ENCODE data around the gene FBXW11.

DNA sequence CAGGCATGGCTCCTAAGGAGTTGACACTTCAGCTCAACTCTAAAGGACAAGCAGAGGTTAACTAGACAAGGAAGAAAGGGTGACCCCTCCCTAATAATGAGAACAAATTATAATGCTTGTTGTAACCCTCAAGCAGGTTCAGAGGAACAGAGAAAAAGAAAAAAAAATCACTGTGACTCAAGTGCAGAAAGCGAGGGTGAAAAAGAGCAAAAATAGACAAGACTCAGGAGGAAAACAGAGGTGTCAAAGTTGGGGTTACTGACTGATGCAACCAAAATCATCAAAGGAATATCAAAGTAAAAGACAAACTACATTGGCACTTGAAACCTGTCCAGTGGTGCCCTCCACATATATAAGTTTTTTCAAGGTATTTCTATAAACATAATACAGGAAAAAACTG is 28.4 kb downstream of the FBXW11 start:
- TF ChIP-seq POLR2A (IDR thresholded peaks at IDR 0.05) = no peak
- TF ChIP-seq, protein P1, sequence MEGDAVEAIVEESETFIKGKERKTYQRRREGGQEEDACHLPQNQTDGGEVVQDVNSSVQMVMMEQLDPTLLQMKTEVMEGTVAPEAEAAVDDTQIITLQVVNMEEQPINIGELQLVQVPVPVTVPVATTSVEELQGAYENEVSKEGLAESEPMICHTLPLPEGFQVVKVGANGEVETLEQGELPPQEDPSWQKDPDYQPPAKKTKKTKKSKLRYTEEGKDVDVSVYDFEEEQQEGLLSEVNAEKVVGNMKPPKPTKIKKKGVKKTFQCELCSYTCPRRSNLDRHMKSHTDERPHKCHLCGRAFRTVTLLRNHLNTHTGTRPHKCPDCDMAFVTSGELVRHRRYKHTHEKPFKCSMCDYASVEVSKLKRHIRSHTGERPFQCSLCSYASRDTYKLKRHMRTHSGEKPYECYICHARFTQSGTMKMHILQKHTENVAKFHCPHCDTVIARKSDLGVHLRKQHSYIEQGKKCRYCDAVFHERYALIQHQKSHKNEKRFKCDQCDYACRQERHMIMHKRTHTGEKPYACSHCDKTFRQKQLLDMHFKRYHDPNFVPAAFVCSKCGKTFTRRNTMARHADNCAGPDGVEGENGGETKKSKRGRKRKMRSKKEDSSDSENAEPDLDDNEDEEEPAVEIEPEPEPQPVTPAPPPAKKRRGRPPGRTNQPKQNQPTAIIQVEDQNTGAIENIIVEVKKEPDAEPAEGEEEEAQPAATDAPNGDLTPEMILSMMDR (IDR thresholded peaks at IDR 0.05) = no peak
- no peak for TF ChIP-seq EP300 (IDR thresholded peaks at IDR 0.05)
